Fibroblast of lung (primary cell): ENCODE measurements around the gene SNORC. TPM values are rescaled to one million over a fixed set of nuclear protein-coding genes. Genes with fewer than 3 reads are reported as not detected.
A peak's percentile ranks its signal among the peaks of the same experiment; 100 is the strongest.

Experiments used
- DNase-seq, 2 donors: peaks; one replicate each; pipeline versions ENCODE4 v3.0.0 to v3.0.0-alpha.2; 2010; ENCODE audit warnings: low read depth in 2 of 2
- H2AFZ ChIP-seq: 2 replicates; pipeline ENCODE4 v1.5.1; 2012; ENCODE audit warnings: low read length, control low read depth, inconsistent platforms
- H3K27ac ChIP-seq: 2 replicates; pipeline ENCODE4 v1.5.1; 2011; ENCODE audit warnings: low read length, control low read depth; ENCODE audit not compliant: insufficient read depth
- H3K27me3 ChIP-seq: 2 replicates; pipeline ENCODE4 v1.5.1; 2011; ENCODE audit warnings: mild to moderate bottlenecking, low read length; ENCODE audit not compliant: control insufficient read depth, insufficient read depth
- H3K36me3 ChIP-seq: 2 replicates; pipeline ENCODE4 v1.5.1; 2011; ENCODE audit warnings: low read length; ENCODE audit not compliant: control insufficient read depth, insufficient read depth
- H3K4me1 ChIP-seq: 2 replicates; pipeline ENCODE4 v1.5.1; 2011; ENCODE audit warnings: low read length; ENCODE audit not compliant: control insufficient read depth, insufficient read depth; ENCODE audit errors: extremely low read depth
- H3K4me2 ChIP-seq: 2 replicates; pipeline ENCODE4 v1.5.1; 2011; ENCODE audit warnings: low read length, control low read depth; ENCODE audit not compliant: insufficient read depth; ENCODE audit errors: extremely low read depth
- H3K4me3 ChIP-seq, 4 experiments: fragments of 200-600 bp in 1 of 4; sonication (generic) in 1 of 4; replicated peaks in 1 of 4; 2 replicates each; pipeline ENCODE4 v1.5.1; 2011 to 2016; ENCODE audit warnings: low read length in 4 of 4, low read depth in 3 of 4, mild to moderate bottlenecking in 3 of 4, control low read depth in 2 of 4, inconsistent platforms in 1 of 4, mixed read lengths in 1 of 4; ENCODE audit not compliant: insufficient read depth in 1 of 4; ENCODE audit errors: control extremely low read depth in 1 of 4
- H3K79me2 ChIP-seq: 2 replicates; pipeline ENCODE4 v1.5.1; 2012; ENCODE audit warnings: mild to moderate bottlenecking, low read length, inconsistent platforms; ENCODE audit not compliant: control insufficient read depth, insufficient read depth
- H3K9ac ChIP-seq: 2 replicates; pipeline ENCODE4 v1.5.1; 2011; ENCODE audit warnings: mild to moderate bottlenecking, low read length, control low read depth; ENCODE audit not compliant: insufficient read depth
- H3K9me3 ChIP-seq: 2 replicates; pipeline ENCODE4 v1.5.1; 2012; ENCODE audit warnings: low read depth, low read length; ENCODE audit not compliant: control insufficient read depth, insufficient read depth
- H4K20me1 ChIP-seq: 2 replicates; pipeline ENCODE4 v1.5.1; 2011; ENCODE audit warnings: low read length; ENCODE audit not compliant: control insufficient read depth, insufficient read depth; ENCODE audit errors: extremely low read depth
- CTCF ChIP-seq, 2 donors: IDR thresholded peaks in 1 of 2; conservative IDR thresholded peaks in 1 of 2; 1 replicate in 1 of 2; 2 replicates in 1 of 2; pipeline ENCODE4 v1.5.1; 2011 to 2012; ENCODE audit warnings: low read length in 2 of 2, control low read depth in 1 of 2, inconsistent platforms in 1 of 2, low read depth in 1 of 2, mild to moderate bottlenecking in 1 of 2
- EZH2 ChIP-seq: IDR thresholded peaks from 2 replicates; pipeline ENCODE4 v1.5.1; 2012; ENCODE audit warnings: low read length, control low read depth, mild to moderate bottlenecking; ENCODE audit errors: missing control alignments
- polyA plus RNA-seq, 2 donors: library from polyadenylated mRNA; depleted of rRNA in 1 of 2; stranded (reverse) in 1 of 2; unstranded in 1 of 2; fragments of >200 nt; gene quantifications; 2 replicates each; pipeline ENCODE4 v1.2.1, GENCODE V29; 2011 to 2012; ENCODE audit warnings: missing spikeins in 1 of 2
- total RNA-seq: library from RNA; depleted of rRNA; stranded (reverse); fragments of >200 nt; gene quantifications from 2 replicates; pipeline ENCODE4 v1.2.1, GENCODE V29; 2014

Gene SNORC
- total and polyA plus RNA-seq, 2 donors (not counting 1 experiment from before 2014, with no cell fraction given): 0.14 to 0.83 TPM

- TF ChIP-seq CTCF (conservative IDR thresholded peaks at IDR 0.05 in 1 of 2, IDR thresholded peaks at IDR 0.05 in 1 of 2; ENCODE audit: low read depth in 1 of 2, low read length in 2 of 2) (no peak), EZH2 (no peak)
- H2AFZ ChIP-seq: no peak overlapping the region
- no peaks in the 10 kb centered on the region for H3K79me2 ChIP-seq
- DNase-seq: no peak
- no peak overlapping the region for H3K4me3 ChIP-seq
- H3K36me3 ChIP-seq: no peaks in the 10 kb centered on the region
- no peaks in the 10 kb centered on the region for H3K4me1 ChIP-seq
- H4K20me1 ChIP-seq: no peaks in the 10 kb centered on the region
- no peaks in the 10 kb centered on the region for H3K27me3 ChIP-seq
- H3K4me2 ChIP-seq: no peak overlapping the region
- no peak overlapping the region for H3K27ac ChIP-seq
- H3K9ac ChIP-seq: no peak overlapping the region
- H3K9me3 ChIP-seq: no peaks in the 10 kb centered on the region
These were observed 16.1 kb downstream of the SNORC start for GRCh38 chr2:232886176-232886575.

GRCh38 chr2:232886632-232887031 is 16.6 kb downstream of the SNORC start:
- TF ChIP-seq CTCF (conservative IDR thresholded peaks at IDR 0.05 in 1 of 2, IDR thresholded peaks at IDR 0.05 in 1 of 2; ENCODE audit: low read depth in 1 of 2, low read length in 2 of 2) (no peak), EZH2 (no peak)
- H3K27me3 ChIP-seq: no peaks in the 10 kb centered on the region
- no peak overlapping the region for H3K9ac ChIP-seq
- no peaks in the 10 kb centered on the region for H3K4me1 ChIP-seq
- H3K4me3 ChIP-seq: no peak overlapping the region
- DNase-seq: no peak
- no peaks in the 10 kb centered on the region for H4K20me1 ChIP-seq
- H3K9me3 ChIP-seq: no peaks in the 10 kb centered on the region
- H3K4me2 ChIP-seq: no peak overlapping the region
- no peaks in the 10 kb centered on the region for H3K79me2 ChIP-seq
- no peak overlapping the region for H2AFZ ChIP-seq
- no peaks in the 10 kb centered on the region for H3K36me3 ChIP-seq
- H3K27ac ChIP-seq: no peak overlapping the region

GRCh38 chr2:232887171-232887850 is 17.2 kb downstream of the SNORC start:
- Histone ChIP-seq H3K4me1 (no peaks in the 10 kb centered on the region), H3K36me3 (no peaks in the 10 kb centered on the region), H3K4me3 (no peak overlapping the region), H3K4me2 (no peak overlapping the region), H3K9me3 (no peaks in the 10 kb centered on the region), H3K27ac (no peak overlapping the region), H2AFZ (no peak overlapping the region), H3K27me3 (no peaks in the 10 kb centered on the region), H3K9ac (no peak overlapping the region), H4K20me1 (no peaks in the 10 kb centered on the region), H3K79me2 (no peaks in the 10 kb centered on the region)
- DNase-seq: no peak
- TF ChIP-seq CTCF (conservative IDR thresholded peaks at IDR 0.05 in 1 of 2, IDR thresholded peaks at IDR 0.05 in 1 of 2; ENCODE audit: low read depth in 1 of 2, low read length in 2 of 2) (peak; percentile 7 to 29), EZH2 (no peak)
